Endometrial microvascular endothelial cells (primary cell): ENCODE data around the gene CNTNAP5. TPM values are rescaled to one million over a fixed set of nuclear protein-coding genes. Genes with fewer than 3 reads are reported as not detected.

ENCODE experiments used
- in situ Hi-C: cut with HindIII; loops from 2 replicates; pipeline ENCODE4 v1.10.0; 2017; ENCODE audit warnings: low sequenced_read_pairs, low pct_unique_long_range_greater_than_20kb; ENCODE audit errors: inconsistent ontology term
- total RNA-seq: library from RNA; depleted of rRNA; stranded (reverse); fragments of >200 nt; gene quantifications from one replicate; pipeline ENCODE4 v1.2.3, GENCODE V29; 2015; ENCODE audit errors: inconsistent ontology term

CNTNAP5 gene
- total RNA-seq, 1 donor from 2014 or later = not detected

DNA sequence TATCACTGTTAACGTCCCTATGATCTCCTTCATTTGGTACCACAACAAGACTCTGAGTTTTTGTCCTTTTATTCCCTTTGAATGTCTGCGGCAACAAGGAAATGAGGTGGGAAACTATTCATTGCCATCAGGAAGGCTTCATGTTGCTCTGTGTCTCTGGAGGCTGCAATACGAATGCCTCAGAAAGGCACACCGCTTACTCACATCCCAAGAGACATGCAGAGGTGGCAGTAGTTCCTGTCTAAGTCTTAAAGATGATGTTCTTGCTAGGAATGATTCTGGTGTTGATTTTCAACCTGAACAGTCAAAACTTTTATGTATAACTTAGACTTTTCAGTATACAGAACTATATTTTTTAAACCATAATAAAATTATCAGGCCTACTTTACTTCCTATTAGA is 24.0 kb downstream of the CNTNAP5 start:
- in situ Hi-C loops = no loop called here

DNA sequence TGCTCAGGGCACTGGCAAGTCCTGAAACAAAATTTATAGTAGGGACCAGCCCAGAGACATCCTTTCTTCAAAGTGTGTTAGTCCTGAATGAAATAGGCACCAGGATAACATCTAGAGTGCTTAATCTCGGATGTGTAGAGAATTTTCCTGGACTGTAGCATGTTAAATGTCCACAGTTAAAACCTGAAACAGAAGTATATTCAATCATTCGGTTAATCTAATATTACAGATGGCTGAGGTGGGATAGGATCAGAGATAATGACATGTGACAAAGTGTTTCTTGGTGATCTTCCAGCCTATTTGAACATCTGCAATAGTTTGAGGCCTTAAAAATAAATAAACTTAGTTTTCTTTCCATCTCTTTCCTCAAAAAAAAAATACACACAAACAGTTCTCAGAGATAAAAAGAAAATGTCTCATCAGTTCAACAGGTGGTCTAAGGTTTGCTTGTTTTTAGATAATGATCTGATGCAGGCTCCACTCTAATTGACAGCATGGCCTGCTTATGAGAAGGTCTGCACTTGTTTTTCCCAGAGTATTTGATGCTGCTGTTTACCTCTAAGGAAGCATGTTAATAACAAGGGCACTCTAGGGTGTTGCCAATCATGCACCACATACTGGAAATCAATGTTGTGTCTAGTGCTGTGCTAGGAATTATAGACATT is 25.9 kb downstream of the CNTNAP5 start:
- in situ Hi-C loops = no loop called here

DNA sequence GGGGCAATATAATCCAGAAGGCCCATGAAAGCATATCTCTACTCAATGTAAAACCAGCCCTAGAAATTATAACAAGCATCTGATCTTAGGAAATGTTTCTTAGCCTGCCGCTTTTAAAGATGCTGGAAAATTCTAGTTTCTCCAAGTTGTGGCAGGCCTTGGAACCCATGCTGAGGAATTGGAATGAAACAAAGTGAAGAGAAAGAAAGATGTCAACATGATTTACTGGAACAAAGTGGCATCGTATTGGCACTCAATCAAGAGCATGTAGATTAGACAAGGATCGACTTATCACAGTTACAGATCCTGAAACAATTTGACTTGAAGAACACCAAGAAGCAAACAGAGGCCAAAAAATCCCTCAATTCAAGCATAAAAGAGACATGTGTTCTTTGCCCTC is 28.7 kb downstream of the CNTNAP5 start:
- in situ Hi-C loops = no loop called here

DNA sequence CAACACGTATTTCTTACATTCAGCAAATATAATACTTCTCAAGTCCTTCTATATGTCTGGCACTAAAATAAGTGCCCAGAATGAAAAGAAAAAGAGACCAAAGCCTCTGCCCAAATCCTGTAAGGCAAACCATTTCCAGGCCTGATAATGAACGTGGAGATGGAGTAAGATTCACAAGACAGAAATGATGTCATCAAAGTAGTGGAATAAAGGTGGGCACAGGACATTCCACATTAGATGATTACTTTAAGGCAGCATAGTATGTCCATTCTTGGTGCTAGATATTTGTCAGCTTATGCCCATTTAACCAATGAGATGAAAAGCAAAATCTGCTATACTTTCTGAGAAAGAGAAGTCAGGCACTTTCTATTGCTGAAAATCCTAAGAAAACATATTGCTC is 38.5 kb downstream of the CNTNAP5 start:
- in situ Hi-C loops = no loop called here

DNA sequence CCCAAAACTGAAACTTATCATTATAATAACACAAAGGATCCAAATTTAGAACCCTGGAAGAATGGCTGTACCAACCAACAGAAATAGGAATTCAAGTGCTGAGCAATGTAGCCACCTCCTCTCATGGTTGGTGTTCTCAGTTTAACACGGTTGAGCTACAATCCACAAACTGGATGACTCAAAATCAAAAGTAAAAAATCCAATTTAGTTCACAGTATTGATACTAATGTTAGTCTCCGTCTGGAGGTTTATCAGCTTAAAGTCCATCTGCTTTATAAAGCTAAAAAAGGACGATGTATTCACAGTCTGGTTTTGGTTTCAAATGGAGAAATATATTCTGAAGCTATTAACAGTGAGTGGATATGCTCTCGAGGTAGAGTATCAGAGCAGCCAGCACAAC is 40.5 kb downstream of the CNTNAP5 start:
- in situ Hi-C loops = no loop called here

DNA sequence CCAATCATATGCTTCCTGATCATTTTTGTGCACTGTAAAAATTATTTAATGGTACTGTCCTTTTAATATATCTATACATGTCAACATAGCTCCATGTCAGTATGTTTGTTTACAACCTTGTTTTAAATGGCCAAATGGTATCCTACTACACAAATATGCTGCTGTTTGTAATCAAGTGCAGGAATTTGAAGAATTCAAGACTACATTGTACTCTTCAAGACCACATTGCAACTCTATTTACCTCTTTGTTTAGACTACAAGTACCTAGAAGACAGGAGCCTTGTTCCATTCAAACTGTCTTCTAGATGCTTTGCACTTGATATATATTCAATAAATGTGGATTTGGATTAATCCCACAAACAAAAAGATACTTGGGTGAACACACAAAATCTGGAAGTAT is 41.7 kb downstream of the CNTNAP5 start:
- in situ Hi-C loops = no loop called here

DNA sequence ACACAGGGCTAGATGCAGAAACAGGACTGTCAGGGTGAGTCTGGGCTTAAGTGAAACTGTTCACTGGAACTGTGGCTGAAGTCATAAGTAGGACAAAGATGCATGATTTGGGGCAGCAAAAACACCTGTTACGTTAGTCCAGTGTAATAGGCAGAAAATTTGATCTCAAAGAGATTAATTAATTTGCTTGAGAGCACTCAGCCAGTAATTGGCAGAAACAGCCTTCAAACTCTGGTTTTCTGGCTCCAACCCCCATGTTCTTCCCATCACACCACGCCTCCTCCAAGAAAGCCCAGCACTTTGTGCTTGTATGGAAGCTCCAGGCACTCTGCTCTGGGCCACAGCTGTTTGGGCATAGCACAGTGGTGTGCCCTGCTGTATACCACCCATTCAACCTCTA is 54.0 kb downstream of the CNTNAP5 start:
- in situ Hi-C loops = no loop called here

DNA sequence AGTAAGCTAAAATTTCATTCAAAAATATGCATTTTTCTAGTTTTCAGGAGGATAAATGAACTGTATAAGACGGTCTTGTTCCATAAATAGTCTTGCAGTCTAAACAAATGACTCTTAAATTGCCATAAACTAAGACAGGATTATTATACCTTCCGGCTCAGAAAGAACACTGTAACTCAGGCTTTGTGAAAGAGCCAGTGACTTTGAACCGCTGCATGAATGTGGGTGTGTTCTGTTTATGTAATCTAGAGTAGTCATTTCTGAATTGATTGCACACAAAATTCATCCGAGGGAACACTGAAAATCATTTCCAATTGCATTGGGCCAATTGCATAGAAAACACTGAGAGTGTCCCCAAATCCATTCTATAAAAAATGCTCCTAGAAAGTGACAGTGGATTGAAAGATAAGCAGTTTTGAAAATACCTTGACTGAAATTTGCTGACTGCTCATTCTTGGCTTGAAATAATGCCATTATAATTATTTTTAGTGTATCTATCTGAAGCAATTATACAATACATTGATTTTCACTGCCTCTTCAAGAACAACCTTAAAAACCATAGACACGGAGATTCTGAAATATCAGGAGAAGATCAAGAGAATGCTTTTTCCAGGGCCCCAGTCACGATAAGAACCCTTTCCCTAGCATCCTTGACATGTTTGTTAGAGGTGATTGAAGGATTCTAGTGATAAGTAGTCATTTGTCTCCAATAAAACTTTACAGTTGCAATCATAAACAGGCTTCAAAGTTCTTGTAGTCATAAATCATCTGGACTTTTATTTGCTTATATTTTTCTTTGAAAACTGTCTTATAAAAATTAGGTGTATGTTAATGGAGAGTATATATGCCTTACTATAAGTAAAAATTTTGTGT is 55.4 kb downstream of the CNTNAP5 start:
- in situ Hi-C loops = no loop called here

DNA sequence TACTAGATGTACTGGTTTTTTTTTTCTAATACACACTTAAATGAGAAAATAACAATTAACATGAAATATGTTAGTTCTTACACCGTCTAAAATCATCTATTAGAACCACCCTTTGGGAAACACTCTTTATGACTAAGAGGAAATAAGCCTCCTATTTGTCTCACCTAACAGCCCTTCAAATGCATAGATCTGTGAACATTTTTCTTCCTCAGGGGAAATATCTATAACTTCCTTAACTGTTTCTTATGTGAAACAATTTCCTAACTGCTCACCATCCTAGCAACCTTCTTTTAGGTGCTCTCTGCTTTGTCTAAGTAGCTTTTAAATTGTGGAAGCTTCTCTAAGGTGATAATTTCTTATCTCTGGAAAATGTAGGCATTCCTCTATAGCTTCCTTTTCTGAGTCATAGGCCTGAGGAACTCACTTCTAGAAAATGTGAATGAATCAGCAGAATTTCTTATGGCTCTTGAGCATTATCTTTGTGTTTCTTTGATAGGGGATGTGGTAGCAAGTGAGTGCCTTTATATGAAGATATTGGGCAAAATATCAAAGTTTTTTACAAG is 56.1 kb downstream of the CNTNAP5 start:
- in situ Hi-C loops = no loop called here

DNA sequence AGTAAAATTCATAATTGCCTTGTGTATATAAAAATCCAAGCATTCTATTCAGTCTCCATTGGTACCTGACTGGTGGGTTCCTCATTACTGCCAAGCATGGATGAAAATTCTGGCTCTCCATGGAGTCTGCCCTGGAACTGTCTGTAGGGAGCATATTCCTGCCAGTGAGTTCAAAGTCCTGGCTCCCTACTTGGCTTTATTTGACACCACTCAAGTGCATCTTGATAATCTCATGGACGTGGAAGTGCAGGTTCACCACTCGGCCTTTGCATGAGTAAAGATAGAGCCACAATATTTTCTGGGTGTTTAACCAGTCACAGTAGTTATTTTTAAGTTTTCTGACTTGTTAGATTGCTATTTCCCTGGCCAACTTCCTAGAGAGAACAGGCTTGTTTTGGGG is 63.5 kb downstream of the CNTNAP5 start:
- in situ Hi-C loops = no loop called here

DNA sequence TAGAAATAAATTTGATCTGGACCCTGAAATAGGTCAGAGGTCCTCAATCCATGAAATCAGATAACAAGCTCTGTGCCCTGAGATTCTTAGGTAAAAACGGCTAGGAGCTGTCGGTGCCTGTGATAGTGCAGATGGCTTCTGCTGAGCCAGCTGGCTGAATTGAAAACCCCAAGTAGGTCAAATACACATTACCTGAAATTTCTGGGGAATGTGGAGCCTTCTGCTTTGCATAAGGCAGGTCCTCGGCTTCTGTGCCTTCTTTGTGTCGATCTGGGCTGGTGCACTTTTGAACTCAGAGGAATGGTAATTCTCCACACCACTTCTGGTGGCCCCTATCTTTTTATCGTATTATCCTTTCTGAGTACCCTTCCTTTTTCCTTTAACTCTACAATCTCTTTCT is 66.6 kb downstream of the CNTNAP5 start:
- in situ Hi-C loops = no loop called here

DNA sequence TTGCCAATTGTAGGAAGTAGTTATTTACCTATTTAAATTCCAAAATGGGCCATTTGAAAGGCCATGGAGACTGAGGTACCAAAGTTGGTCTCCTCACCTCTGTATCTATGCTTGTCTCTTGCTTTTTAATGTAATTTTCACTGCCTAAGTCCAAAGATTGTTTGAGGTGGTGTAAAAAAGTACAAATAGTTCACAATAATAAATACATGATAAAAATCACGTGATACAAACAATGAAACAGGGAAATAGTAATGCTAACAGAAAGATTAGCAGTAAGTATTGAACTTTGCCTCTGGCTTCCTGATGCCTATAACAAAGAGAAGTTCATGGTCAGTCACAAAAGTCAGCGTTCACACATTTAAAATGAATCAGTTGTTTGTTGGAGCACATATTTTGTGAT is 67.6 kb downstream of the CNTNAP5 start:
- in situ Hi-C loops = no loop called here

DNA sequence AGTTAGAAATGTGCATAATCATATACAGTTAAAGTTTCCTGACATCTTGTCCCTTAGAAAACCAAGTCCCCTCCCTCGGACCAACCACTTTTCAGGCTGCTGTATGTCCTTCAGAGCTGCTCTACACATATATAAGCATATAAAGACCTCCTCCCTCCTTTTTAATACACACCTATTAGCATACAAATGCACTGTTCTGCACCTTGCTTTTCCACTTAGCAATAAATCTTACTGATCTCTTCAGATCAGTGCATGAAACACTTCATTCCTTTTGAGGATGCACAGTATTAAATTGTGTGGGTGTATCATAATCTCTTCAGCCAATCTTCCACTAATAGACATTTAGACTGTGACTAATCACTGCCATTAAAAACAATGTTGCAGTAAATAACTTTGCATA is 79.8 kb downstream of the CNTNAP5 start:
- in situ Hi-C loops = no loop called here

DNA sequence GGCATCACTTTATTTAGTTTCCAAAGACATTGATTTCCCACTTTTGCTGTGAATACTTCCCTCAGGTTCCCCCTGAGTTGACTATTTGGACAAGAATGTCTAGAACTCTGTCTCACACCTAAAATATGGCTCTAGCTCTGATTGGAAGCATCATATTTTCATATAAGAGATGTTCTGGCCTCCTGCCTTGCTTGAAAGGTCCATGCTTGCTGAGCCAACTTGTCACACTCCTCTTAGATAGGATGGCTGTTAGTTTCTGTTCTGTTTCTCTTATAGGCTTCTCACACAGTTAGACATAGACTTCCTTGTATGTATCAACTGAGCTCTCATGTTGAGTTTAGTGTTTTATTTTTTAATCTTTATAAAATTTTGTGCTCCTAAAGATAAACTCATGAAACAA is 87.1 kb downstream of the CNTNAP5 start:
- in situ Hi-C loops = no loop called here

DNA sequence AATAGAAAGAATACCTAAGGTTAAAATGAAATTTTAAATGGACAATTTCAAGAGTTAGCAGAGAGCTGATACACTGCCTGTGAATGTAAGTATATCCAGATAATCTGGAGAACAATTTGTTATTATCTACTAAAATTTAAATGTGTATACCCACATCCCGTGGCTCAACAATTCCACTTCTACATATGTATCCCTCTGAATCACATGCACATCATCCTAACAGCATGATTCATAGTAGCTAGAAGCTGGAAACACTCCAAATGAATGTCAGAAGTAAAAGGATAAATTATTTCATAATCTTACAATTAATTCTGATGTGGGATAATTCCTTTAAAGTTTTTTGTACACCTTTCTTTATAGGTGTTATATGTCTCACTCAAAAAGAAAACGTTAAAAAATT is 87.9 kb downstream of the CNTNAP5 start:
- in situ Hi-C loops = no loop called here

DNA sequence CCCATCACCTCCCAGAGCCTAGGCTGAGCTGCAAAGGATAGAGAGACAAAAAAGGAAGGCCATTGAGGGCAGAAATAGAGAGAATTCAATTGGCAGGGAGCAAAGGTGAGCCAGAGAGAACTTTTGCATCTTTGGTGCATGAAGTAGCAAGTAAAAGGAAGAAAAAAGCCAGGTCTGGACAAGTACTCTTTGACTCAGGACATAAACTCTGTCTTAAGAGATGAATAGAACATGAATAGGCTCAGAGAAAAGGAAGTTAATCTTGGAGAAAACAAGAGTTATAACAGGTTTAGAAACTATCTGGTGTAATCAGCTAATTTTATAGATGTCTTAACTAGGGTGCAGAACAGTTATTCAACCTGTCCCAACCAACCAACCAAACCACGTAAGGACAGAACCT is 95.2 kb downstream of the CNTNAP5 start:
- in situ Hi-C loops = no loop called here

DNA sequence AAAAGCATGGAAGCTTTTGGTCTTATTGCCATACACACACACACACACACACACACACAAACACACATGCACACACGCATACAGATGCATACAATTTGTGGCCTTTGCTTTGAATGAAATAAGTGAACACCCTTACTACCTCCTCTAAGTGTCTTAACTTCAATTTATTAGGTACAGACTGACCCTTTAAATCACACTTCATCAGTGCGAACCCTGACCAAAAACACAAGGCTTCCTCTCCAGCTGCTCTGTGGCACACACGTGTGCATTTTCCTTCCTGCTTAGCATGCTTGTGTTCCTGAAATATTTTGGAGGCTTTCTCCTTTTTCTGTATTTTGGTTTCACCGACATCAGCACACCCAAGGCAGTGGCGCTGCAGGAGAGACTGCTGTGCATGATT is 96.0 kb downstream of the CNTNAP5 start:
- in situ Hi-C loops = no loop called here

DNA sequence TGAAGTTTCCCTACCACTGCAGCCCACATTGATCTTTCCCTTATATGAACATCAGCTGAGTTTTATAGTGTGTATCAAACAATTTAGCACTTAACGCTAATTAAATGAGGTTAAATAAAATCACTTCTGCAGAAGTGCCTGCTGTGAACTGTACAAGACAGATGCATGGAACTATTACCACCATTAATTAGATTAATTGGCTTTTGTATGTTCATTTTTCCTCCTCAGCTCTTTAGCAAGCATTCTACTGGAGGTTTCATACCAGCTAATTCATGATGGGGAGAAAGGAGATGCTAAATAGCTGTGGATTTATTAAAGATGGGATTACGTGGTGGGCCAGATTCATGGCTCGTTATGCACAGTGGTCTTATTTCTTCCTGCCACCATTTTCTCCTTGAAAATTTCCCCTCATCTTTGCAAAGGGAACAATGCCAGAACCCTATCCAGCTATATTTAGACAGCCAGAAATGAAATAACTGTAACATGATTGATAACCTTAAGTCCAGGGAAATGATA is 96.7 kb downstream of the CNTNAP5 start:
- in situ Hi-C loops = no loop called here

DNA sequence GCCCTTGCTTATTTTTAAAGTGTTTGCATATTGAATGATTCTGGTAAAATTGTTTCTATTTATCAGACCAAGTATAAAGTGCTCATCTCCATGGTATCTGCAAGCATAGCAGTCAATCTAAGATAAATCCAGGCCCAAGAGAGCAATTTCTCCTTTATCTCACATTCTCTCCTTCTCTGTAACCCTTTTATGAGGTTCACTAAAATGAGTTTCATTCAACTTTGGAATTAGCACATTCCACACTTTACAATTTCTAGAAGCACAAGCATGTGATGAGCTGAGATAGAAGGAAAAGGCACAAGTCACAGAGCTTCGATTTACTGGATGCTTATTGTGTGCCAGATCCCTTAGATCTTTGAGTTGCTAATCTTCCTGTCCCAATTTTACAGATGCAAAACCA is 97.3 kb downstream of the CNTNAP5 start:
- in situ Hi-C loops = no loop called here

DNA sequence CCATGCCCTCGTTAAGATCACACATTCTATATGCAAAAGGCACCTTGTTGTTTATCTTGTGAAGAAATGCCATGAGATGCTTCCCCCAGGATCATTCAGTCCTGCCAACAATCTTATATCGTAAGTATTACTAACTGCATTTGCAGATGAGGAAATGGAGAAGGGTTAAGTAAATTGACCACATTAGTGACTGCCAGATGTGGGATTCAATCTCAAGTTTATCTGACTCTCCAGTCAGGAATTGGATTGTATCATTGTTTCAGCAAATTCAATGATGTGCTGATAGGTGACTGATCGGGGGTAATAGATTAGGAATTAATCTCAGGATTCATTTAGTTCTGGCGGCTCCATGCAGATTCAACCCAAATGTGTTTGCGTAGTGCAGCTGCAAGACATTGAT is 106.2 kb downstream of the CNTNAP5 start:
- in situ Hi-C loops = no loop called here
